HG02678 (cell line): ENCODE measurements around the gene PTGER2.

Source experiments
- ATAC-seq: cut with Tn5 transposase; IDR thresholded peaks from one replicate; pipeline ENCODE4 v1.9.1; 2021; ENCODE audit warnings: mild to moderate bottlenecking, moderate library complexity; ENCODE audit not compliant: unreplicated experiment

Gene PTGER2

GRCh38 chr14:52366796-52367315 lies 52.7 kb downstream of the PTGER2 start:
- ATAC-seq: no peak

- no peak for ATAC-seq
Observed at GRCh38 chr14:52369305-52369801, 55.2 kb downstream of the PTGER2 start.

GRCh38 chr14:52370406-52370935 lies 56.4 kb downstream of the PTGER2 start:
- no peak for ATAC-seq

- no peak for ATAC-seq
Observed at GRCh38 chr14:52377940-52378339, 63.8 kb downstream of the PTGER2 start.
